Measurements from ENCODE around the gene GRID2. TPM values are rescaled to one million over a fixed set of nuclear protein-coding genes. Genes with fewer than 3 reads are reported as not detected.

Gene GRID2
- total RNA-seq, 1 donor from 2014 or later: not detected

GRCh38 chr4:92305878-92306520 is 2.2 kb downstream of the GRID2 start:
- intact Hi-C loops (cut with DNase I): no loop called here
- H3K9me3 ChIP-seq: no peaks in the 10 kb centered on the region
- H3K27me3 ChIP-seq: no peaks in the 10 kb centered on the region
- H3K27ac ChIP-seq: no peak overlapping the region
- peak overlapping the region; percentile 30 to 35 for H3K4me3 ChIP-seq
- no peaks in the 10 kb centered on the region for H3K36me3 ChIP-seq
- TF ChIP-seq, protein P1, sequence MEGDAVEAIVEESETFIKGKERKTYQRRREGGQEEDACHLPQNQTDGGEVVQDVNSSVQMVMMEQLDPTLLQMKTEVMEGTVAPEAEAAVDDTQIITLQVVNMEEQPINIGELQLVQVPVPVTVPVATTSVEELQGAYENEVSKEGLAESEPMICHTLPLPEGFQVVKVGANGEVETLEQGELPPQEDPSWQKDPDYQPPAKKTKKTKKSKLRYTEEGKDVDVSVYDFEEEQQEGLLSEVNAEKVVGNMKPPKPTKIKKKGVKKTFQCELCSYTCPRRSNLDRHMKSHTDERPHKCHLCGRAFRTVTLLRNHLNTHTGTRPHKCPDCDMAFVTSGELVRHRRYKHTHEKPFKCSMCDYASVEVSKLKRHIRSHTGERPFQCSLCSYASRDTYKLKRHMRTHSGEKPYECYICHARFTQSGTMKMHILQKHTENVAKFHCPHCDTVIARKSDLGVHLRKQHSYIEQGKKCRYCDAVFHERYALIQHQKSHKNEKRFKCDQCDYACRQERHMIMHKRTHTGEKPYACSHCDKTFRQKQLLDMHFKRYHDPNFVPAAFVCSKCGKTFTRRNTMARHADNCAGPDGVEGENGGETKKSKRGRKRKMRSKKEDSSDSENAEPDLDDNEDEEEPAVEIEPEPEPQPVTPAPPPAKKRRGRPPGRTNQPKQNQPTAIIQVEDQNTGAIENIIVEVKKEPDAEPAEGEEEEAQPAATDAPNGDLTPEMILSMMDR (IDR thresholded peaks at IDR 0.05): no peak
- no peak for TF ChIP-seq POLR2AphosphoS5 (IDR thresholded peaks at IDR 0.05; ENCODE audit: insufficient read depth in 1 of 2, low read depth in 1 of 2)
- TF ChIP-seq POLR2A (IDR thresholded peaks at IDR 0.05): no peak
- H3K4me1 ChIP-seq: peaks cover 26% of the 10 kb centered on the region
- DNase-seq (ENCODE audit: extremely low spot score in 2 of 2): no peak

- TF ChIP-seq POLR2A (IDR thresholded peaks at IDR 0.05): no peak
- TF ChIP-seq, protein P1 (IDR thresholded peaks at IDR 0.05): no peak
- no peak for TF ChIP-seq POLR2AphosphoS5 (IDR thresholded peaks at IDR 0.05; ENCODE audit: insufficient read depth in 1 of 2, low read depth in 1 of 2)
- no peaks in the 10 kb centered on the region for H3K27me3 ChIP-seq
Measured at GRCh38 chr4:92307181-92307580, 3.4 kb downstream of the GRID2 start.

GRCh38 chr4:92307866-92308265 is 4.1 kb downstream of the GRID2 start:
- no peak for DNase-seq (ENCODE audit: extremely low spot score in 2 of 2)
- TF ChIP-seq POLR2A (IDR thresholded peaks at IDR 0.05) (no peak), POLR2AphosphoS5 (IDR thresholded peaks at IDR 0.05; ENCODE audit: insufficient read depth in 1 of 2, low read depth in 1 of 2) (no peak)
- TF ChIP-seq, protein P1 (IDR thresholded peaks at IDR 0.05): no peak
- peaks cover 26% of the 10 kb centered on the region for H3K4me1 ChIP-seq
- intact Hi-C loops (cut with DNase I): no loop called here
- H3K27ac ChIP-seq: no peak overlapping the region
- no peaks in the 10 kb centered on the region for H3K36me3 ChIP-seq
- no peaks in the 10 kb centered on the region for H3K9me3 ChIP-seq
- H3K4me3 ChIP-seq: no peak overlapping the region
- no peaks in the 10 kb centered on the region for H3K27me3 ChIP-seq

More at GRCh38 chr4:92307181-92307580, 3.4 kb downstream of the GRID2 start:
- intact Hi-C loops (cut with DNase I): no loop called here
- H3K4me1 ChIP-seq: peaks cover 26% of the 10 kb centered on the region
- no peaks in the 10 kb centered on the region for H3K36me3 ChIP-seq
- H3K27ac ChIP-seq: no peak overlapping the region
- H3K9me3 ChIP-seq: no peaks in the 10 kb centered on the region
- DNase-seq (ENCODE audit: extremely low spot score in 2 of 2): no peak
- H3K4me3 ChIP-seq: no peak overlapping the region

DNA sequence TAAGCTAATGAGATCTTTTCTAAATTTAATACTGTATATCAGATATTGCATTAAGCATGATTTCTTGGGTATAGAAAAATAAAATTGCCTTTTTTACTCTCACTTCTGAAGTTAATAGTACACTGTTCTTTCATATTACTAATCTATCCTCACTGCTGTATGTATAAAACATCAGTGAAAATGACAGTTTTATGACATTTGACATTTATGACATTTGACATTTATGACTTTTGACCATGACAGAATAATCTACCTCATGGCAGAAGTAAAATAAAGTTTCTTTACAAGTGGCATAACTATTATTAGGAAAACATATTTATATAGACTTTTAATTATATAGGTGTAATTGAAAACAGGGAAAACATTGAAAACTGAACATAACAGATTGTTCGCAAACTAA is 13.3 kb downstream of the GRID2 start:
- no peak for DNase-seq (ENCODE audit: extremely low spot score in 2 of 2)
- intact Hi-C loops (cut with DNase I): no loop called here
- Histone ChIP-seq H3K36me3 (no peaks in the 10 kb centered on the region), H3K9me3 (no peaks in the 10 kb centered on the region), H3K4me3 (no peak overlapping the region), H3K27ac (no peak overlapping the region), H3K27me3 (no peaks in the 10 kb centered on the region), H3K4me1 (no peaks in the 10 kb centered on the region)
- TF ChIP-seq POLR2AphosphoS5 (IDR thresholded peaks at IDR 0.05; ENCODE audit: insufficient read depth in 1 of 2, low read depth in 1 of 2) (no peak), POLR2A (IDR thresholded peaks at IDR 0.05) (no peak)
- TF ChIP-seq, protein P1 (IDR thresholded peaks at IDR 0.05): no peak

GRCh38 chr4:92328095-92328494 is 24.3 kb downstream of the GRID2 start:
- no peaks in the 10 kb centered on the region for H3K27me3 ChIP-seq
- no peaks in the 10 kb centered on the region for H3K9me3 ChIP-seq
- no peak overlapping the region for H3K27ac ChIP-seq
- H3K36me3 ChIP-seq: no peaks in the 10 kb centered on the region
- TF ChIP-seq, protein P1 (IDR thresholded peaks at IDR 0.05): no peak
- no peak for TF ChIP-seq POLR2A (IDR thresholded peaks at IDR 0.05)
- no peak for TF ChIP-seq POLR2AphosphoS5 (IDR thresholded peaks at IDR 0.05; ENCODE audit: insufficient read depth in 1 of 2, low read depth in 1 of 2)
- no peaks in the 10 kb centered on the region for H3K4me1 ChIP-seq
- no peak for DNase-seq (ENCODE audit: extremely low spot score in 2 of 2)
- H3K4me3 ChIP-seq: no peak overlapping the region
- intact Hi-C loops (cut with DNase I): no loop called here
